ENCODE data around the gene AKR7A2. TPM values are rescaled to one million over a fixed set of nuclear protein-coding genes. Genes with fewer than 3 reads are reported as not detected.

AKR7A2 gene
- total and polyA plus RNA-seq, 5 donors = 25.9 to 41.9 (median 39.7) TPM

GRCh38 chr1:19352839-19353238 lies 40.9 kb upstream of the AKR7A2 start:
- peak in 1 of 2 donors; percentile 30 for ATAC-seq
- H3K4me1 ChIP-seq (ENCODE audit: control insufficient read depth, insufficient read depth, low read length) = no peaks in the 10 kb centered on the region
- H3K27me3 ChIP-seq (ENCODE audit: control insufficient read depth, insufficient read depth) = no peaks in the 10 kb centered on the region
- WGBS = 91% methylated on average over 14 of the region's 14 CpGs
- peak in 1 of 3 donors; percentile 40 for DNase-seq
- no peak overlapping the region for H3K4me3 ChIP-seq (ENCODE audit: low read length)
- no peaks in the 10 kb centered on the region for H3K9me3 ChIP-seq (ENCODE audit: control insufficient read depth, low read length)
- intact Hi-C loops (cut with DNase I) = no loop called here
- no peak overlapping the region for H3K27ac ChIP-seq (ENCODE audit: low read length)

- Histone ChIP-seq H3K27ac (ENCODE audit: low read length) (no peak overlapping the region), H3K4me3 (ENCODE audit: low read length) (no peak overlapping the region), H3K4me1 (ENCODE audit: control insufficient read depth, insufficient read depth, low read length) (no peaks in the 10 kb centered on the region), H3K9me3 (ENCODE audit: control insufficient read depth, low read length) (no peaks in the 10 kb centered on the region), H3K27me3 (ENCODE audit: control insufficient read depth, insufficient read depth) (no peaks in the 10 kb centered on the region)
- WGBS = 83% methylated on average over 10 of the region's 10 CpGs
- DNase-seq = peak in 2 of 3 donors; percentile 55 to 70
- intact Hi-C loops (cut with DNase I) = no loop called here
- peak in 1 of 2 donors; percentile 61 for ATAC-seq
These were observed 39.9 kb upstream of the AKR7A2 start for GRCh38 chr1:19351873-19352272.

- no peaks in the 10 kb centered on the region for H3K4me1 ChIP-seq (ENCODE audit: control insufficient read depth, insufficient read depth, low read length)
- no peak overlapping the region for H3K4me3 ChIP-seq (ENCODE audit: low read length)
- ATAC-seq (no peak), DNase-seq (peak in 1 of 3 donors; percentile 13)
- no peaks in the 10 kb centered on the region for H3K27me3 ChIP-seq (ENCODE audit: control insufficient read depth, insufficient read depth)
- H3K9me3 ChIP-seq (ENCODE audit: control insufficient read depth, low read length) = no peaks in the 10 kb centered on the region
- 98% methylated on average over 5 of the region's 5 CpGs for WGBS
- H3K27ac ChIP-seq (ENCODE audit: low read length) = no peak overlapping the region
- intact Hi-C loops (cut with DNase I) = no loop called here
These were observed 38.6 kb upstream of the AKR7A2 start for GRCh38 chr1:19350566-19350965.

GRCh38 chr1:19349999-19350398 lies 38.1 kb upstream of the AKR7A2 start:
- no peaks in the 10 kb centered on the region for H3K27me3 ChIP-seq (ENCODE audit: control insufficient read depth, insufficient read depth)
- H3K27ac ChIP-seq (ENCODE audit: low read length) = no peak overlapping the region
- no peaks in the 10 kb centered on the region for H3K4me1 ChIP-seq (ENCODE audit: control insufficient read depth, insufficient read depth, low read length)
- H3K4me3 ChIP-seq (ENCODE audit: low read length) = no peak overlapping the region
- intact Hi-C loops (cut with DNase I) = loop anchor here in 2 of 4 donors (10.0 kb wide), 1 partner anchor 305 kb away; no protein-coding TSS in a partner anchor
- DNase-seq = peak in 1 of 3 donors; percentile 39
- H3K9me3 ChIP-seq (ENCODE audit: control insufficient read depth, low read length) = no peaks in the 10 kb centered on the region
- 92% methylated on average over 17 of the region's 17 CpGs for WGBS
- ATAC-seq = no peak

- whole genome bisulfite sequencing = 71% methylated on average over 15 of the region's 15 CpGs
- H3K4me1 ChIP-seq (ENCODE audit: control insufficient read depth, insufficient read depth, low read length) = no peaks in the 10 kb centered on the region
- no peak overlapping the region for H3K4me3 ChIP-seq (ENCODE audit: low read length)
- ATAC-seq = no peak
- no peaks in the 10 kb centered on the region for H3K27me3 ChIP-seq (ENCODE audit: control insufficient read depth, insufficient read depth)
- DNase-seq = peak in 1 of 3 donors; percentile 29
- intact Hi-C loops (cut with DNase I) = loop anchor here in 2 of 4 donors (10.0 kb wide), 1 partner anchor 306 kb away; no protein-coding TSS in a partner anchor
- H3K27ac ChIP-seq (ENCODE audit: low read length) = no peak overlapping the region
- H3K9me3 ChIP-seq (ENCODE audit: control insufficient read depth, low read length) = no peaks in the 10 kb centered on the region
These were observed 36.7 kb upstream of the AKR7A2 start for GRCh38 chr1:19348441-19349198.

- Histone ChIP-seq H3K4me1 (ENCODE audit: control insufficient read depth, insufficient read depth, low read length) (no peaks in the 10 kb centered on the region), H3K4me3 (ENCODE audit: low read length) (no peak overlapping the region), H3K9me3 (ENCODE audit: control insufficient read depth, low read length) (no peaks in the 10 kb centered on the region), H3K27ac (ENCODE audit: low read length) (no peak overlapping the region), H3K27me3 (ENCODE audit: control insufficient read depth, insufficient read depth) (no peaks in the 10 kb centered on the region)
- WGBS = 73% methylated on average over 14 of the region's 14 CpGs
- ATAC-seq (no peak), DNase-seq (peak in 1 of 3 donors; percentile 40)
- intact Hi-C loops (cut with DNase I) = loop anchor here in 2 of 4 donors (10.0 kb wide), 1 partner anchor 307 kb away; no protein-coding TSS in a partner anchor
These were observed 35.7 kb upstream of the AKR7A2 start for GRCh38 chr1:19347533-19348172.

- ATAC-seq (no peak), DNase-seq (no peak)
- WGBS = 68% methylated on average over 6 of the region's 6 CpGs
- no peak overlapping the region for H3K4me3 ChIP-seq (ENCODE audit: low read length)
- H3K27me3 ChIP-seq (ENCODE audit: control insufficient read depth, insufficient read depth) = no peaks in the 10 kb centered on the region
- no peaks in the 10 kb centered on the region for H3K9me3 ChIP-seq (ENCODE audit: control insufficient read depth, low read length)
- intact Hi-C loops (cut with DNase I) = loop anchor here in 2 of 4 donors (10.0 kb wide), 1 partner anchor 309 kb away; no protein-coding TSS in a partner anchor
- H3K4me1 ChIP-seq (ENCODE audit: control insufficient read depth, insufficient read depth, low read length) = no peaks in the 10 kb centered on the region
- no peak overlapping the region for H3K27ac ChIP-seq (ENCODE audit: low read length)
These were observed 34.1 kb upstream of the AKR7A2 start for GRCh38 chr1:19346026-19346425.

GRCh38 chr1:19345391-19345790 lies 33.4 kb upstream of the AKR7A2 start:
- intact Hi-C loops (cut with DNase I) = loop anchor here in 3 of 4 donors (2.0 to 10.0 kb wide), 2 partner anchors 305 to 309 kb away; no protein-coding TSS in a partner anchor
- WGBS = 93% methylated on average over 8 of the region's 8 CpGs

GRCh38 chr1:19344831-19345230 lies 32.9 kb upstream of the AKR7A2 start:
- no peaks in the 10 kb centered on the region for H3K27me3 ChIP-seq (ENCODE audit: control insufficient read depth, insufficient read depth)
- no peaks in the 10 kb centered on the region for H3K9me3 ChIP-seq (ENCODE audit: control insufficient read depth, low read length)
- H3K4me1 ChIP-seq (ENCODE audit: control insufficient read depth, insufficient read depth, low read length) = no peaks in the 10 kb centered on the region
- intact Hi-C loops (cut with DNase I) = loop anchor here (2.0 to 10.0 kb wide), 3 partner anchors 306 to 310 kb away; no protein-coding TSS in a partner anchor
- H3K4me3 ChIP-seq (ENCODE audit: low read length) = no peak overlapping the region
- ATAC-seq (no peak), DNase-seq (no peak)
- whole genome bisulfite sequencing = 93% methylated on average over 11 of the region's 11 CpGs
- H3K27ac ChIP-seq (ENCODE audit: low read length) = no peak overlapping the region

More at GRCh38 chr1:19345391-19345790, 33.4 kb upstream of the AKR7A2 start:
- Histone ChIP-seq H3K4me3 (ENCODE audit: low read length) (no peak overlapping the region), H3K27me3 (ENCODE audit: control insufficient read depth, insufficient read depth) (no peaks in the 10 kb centered on the region), H3K9me3 (ENCODE audit: control insufficient read depth, low read length) (no peaks in the 10 kb centered on the region), H3K4me1 (ENCODE audit: control insufficient read depth, insufficient read depth, low read length) (no peaks in the 10 kb centered on the region), H3K27ac (ENCODE audit: low read length) (no peak overlapping the region)
- no peak for ATAC-seq
- peak in 1 of 3 donors; percentile 24 for DNase-seq

GRCh38 chr1:19344372-19344810 lies 32.4 kb upstream of the AKR7A2 start:
- Histone ChIP-seq H3K27ac (ENCODE audit: low read length) (no peak overlapping the region), H3K27me3 (ENCODE audit: control insufficient read depth, insufficient read depth) (no peaks in the 10 kb centered on the region)
- WGBS = 60% methylated on average over 12 of the region's 12 CpGs

More at GRCh38 chr1:19344372-19344810, 32.4 kb upstream of the AKR7A2 start:
- Histone ChIP-seq H3K4me1 (ENCODE audit: control insufficient read depth, insufficient read depth, low read length) (no peaks in the 10 kb centered on the region), H3K9me3 (ENCODE audit: control insufficient read depth, low read length) (no peaks in the 10 kb centered on the region), H3K4me3 (ENCODE audit: low read length) (no peak overlapping the region)
- ATAC-seq (peak; percentile 58 to 79), DNase-seq (peak; percentile 71 to 88 (median 86))
- intact Hi-C loops (cut with DNase I) = loop anchor here (2.0 to 10.0 kb wide), 3 partner anchors 306 to 310 kb away; no protein-coding TSS in a partner anchor

All from right cardiac atrium (tissue), 5 donors.